CD4-positive, alpha-beta T cell treated with Interleukin-21 for 1 hour (primary cell): ENCODE results near the gene FRMD3.

Source experiments
- DNase-seq: peaks from one replicate; pipeline ENCODE4 v3.0.0-alpha.2; 2020

FRMD3 gene

GRCh38 chr9:83471241-83471640 is 67.0 kb downstream of the FRMD3 start:
- DNase-seq, result no peak

- no peak for DNase-seq
These were observed 68.5 kb downstream of the FRMD3 start for GRCh38 chr9:83469722-83470121.

- no peak for DNase-seq
These were observed 69.4 kb downstream of the FRMD3 start for GRCh38 chr9:83468821-83469220.

- DNase-seq, result no peak
These were observed 71.3 kb downstream of the FRMD3 start for GRCh38 chr9:83466877-83467276.

- no peak for DNase-seq
These were observed 71.8 kb downstream of the FRMD3 start for GRCh38 chr9:83466351-83466750.

- no peak for DNase-seq
These were observed 78.4 kb downstream of the FRMD3 start for GRCh38 chr9:83459830-83460229.

GRCh38 chr9:83458530-83458929 is 79.7 kb downstream of the FRMD3 start:
- DNase-seq, result no peak

- DNase-seq, result no peak
These were observed 81.2 kb downstream of the FRMD3 start for GRCh38 chr9:83457005-83457404.

- no peak for DNase-seq
These were observed 82.0 kb downstream of the FRMD3 start for GRCh38 chr9:83456226-83456625.

- no peak for DNase-seq
These were observed 84.1 kb downstream of the FRMD3 start for GRCh38 chr9:83454076-83454475.

- no peak for DNase-seq
These were observed 86.9 kb downstream of the FRMD3 start for GRCh38 chr9:83451308-83451707.

GRCh38 chr9:83449983-83450382 is 88.2 kb downstream of the FRMD3 start:
- DNase-seq, result no peak

GRCh38 chr9:83449166-83449565 is 89.0 kb downstream of the FRMD3 start:
- no peak for DNase-seq

- DNase-seq, result no peak
These were observed 89.6 kb downstream of the FRMD3 start for GRCh38 chr9:83448626-83449025.

GRCh38 chr9:83447351-83447750 is 90.8 kb downstream of the FRMD3 start:
- DNase-seq, result no peak

GRCh38 chr9:83445703-83446265 is 92.4 kb downstream of the FRMD3 start:
- no peak for DNase-seq

- DNase-seq, result no peak
These were observed 94.1 kb downstream of the FRMD3 start for GRCh38 chr9:83444110-83444509.

- no peak for DNase-seq
These were observed 96.8 kb downstream of the FRMD3 start for GRCh38 chr9:83441390-83441789.

GRCh38 chr9:83440641-83441040 is 97.6 kb downstream of the FRMD3 start:
- no peak for DNase-seq

- no peak for DNase-seq
These were observed 102.9 kb downstream of the FRMD3 start for GRCh38 chr9:83435301-83435700.

- no peak for DNase-seq
These were observed 103.9 kb downstream of the FRMD3 start for GRCh38 chr9:83434254-83434653.

GRCh38 chr9:83433846-83434245 is 104.4 kb downstream of the FRMD3 start:
- DNase-seq, result no peak

- DNase-seq, result no peak
These were observed 105.2 kb downstream of the FRMD3 start for GRCh38 chr9:83432877-83433550.

GRCh38 chr9:83432104-83432627 is 106.0 kb downstream of the FRMD3 start:
- DNase-seq, result no peak
